GM12873 (cell line): ENCODE results near the gene STX5.

Experiments used
- TF ChIP-seq, protein P1 (sequence below): IDR thresholded peaks from 2 replicates; pipeline ENCODE4 v1.5.1; 2012; ENCODE audit warnings: low read depth, mild to moderate bottlenecking, moderate library complexity, low read length, control low read depth; ENCODE audit not compliant: insufficient read depth; ENCODE audit errors: missing control alignments

STX5 gene

DNA sequence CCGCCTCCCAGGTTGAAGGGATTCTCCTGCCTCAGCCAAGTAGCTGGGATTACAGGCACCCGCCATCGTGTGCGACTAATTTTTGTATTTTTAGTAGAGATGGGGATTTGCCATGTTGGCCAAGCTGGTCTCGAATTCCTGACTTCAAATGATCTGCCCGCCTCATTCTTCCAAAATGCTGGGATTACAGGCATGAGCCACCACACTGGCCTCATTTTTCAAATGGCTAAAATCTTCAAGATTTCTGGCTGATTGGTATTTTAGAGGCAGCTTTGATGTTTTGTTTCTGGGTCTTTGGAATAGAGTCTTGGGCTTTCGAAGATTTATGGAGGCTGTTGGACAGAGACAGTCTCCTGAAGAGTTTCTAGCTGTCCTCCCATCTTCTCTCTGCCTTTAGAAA is 43.0 kb upstream of the STX5 start:
- TF ChIP-seq, protein P1, sequence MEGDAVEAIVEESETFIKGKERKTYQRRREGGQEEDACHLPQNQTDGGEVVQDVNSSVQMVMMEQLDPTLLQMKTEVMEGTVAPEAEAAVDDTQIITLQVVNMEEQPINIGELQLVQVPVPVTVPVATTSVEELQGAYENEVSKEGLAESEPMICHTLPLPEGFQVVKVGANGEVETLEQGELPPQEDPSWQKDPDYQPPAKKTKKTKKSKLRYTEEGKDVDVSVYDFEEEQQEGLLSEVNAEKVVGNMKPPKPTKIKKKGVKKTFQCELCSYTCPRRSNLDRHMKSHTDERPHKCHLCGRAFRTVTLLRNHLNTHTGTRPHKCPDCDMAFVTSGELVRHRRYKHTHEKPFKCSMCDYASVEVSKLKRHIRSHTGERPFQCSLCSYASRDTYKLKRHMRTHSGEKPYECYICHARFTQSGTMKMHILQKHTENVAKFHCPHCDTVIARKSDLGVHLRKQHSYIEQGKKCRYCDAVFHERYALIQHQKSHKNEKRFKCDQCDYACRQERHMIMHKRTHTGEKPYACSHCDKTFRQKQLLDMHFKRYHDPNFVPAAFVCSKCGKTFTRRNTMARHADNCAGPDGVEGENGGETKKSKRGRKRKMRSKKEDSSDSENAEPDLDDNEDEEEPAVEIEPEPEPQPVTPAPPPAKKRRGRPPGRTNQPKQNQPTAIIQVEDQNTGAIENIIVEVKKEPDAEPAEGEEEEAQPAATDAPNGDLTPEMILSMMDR = no peak

DNA sequence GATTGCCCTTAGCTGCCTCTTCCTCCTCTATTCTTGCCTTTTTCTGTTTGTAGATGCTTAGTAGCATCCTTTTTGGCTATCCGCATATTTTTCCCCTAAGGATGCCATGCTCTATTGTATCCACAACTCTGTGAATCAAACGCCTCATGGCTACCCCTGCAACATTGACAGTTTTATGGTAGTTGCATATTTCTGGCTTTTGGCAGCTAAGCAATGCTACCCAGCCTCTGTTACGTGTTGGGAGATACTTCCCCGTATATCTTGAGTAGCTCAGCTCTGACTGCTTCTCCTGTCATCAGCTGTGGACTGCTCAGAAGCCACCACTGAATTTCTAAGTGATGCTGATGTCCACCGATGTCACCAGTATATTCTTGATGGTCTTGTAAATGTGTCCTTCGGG is 33.8 kb upstream of the STX5 start:
- TF ChIP-seq, protein P1 = no peak

DNA sequence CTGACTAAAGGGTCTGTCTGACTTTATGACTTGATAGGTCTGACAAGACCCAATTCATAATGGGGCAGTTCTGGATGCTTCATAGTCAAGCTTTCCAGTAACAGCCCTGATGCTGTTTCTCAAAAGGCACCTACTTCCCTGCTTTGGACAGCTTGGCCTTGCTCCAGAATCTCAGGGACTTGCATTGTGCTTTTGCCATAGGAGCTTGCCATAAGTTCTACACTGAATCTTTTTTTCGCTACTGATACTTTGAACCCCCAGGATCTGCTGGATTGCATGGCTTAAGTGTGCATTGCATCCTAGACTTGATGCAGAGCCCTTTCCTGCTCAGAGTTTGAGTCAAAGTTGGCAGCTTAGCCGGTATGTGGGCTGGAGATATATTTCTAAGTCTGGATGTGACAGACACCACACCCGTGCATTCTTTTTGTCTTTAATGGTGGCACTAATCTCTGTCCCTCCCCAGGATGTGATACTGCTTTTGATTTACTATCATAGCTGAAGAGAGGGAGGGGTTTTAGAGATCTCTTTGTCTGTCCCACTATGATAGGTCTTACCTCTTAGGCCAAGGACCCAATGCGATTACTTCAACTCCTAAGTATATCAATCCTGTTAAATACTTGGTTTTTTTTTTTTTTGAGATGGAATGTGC is 32.0 kb upstream of the STX5 start:
- TF ChIP-seq, protein P1 = no peak

DNA sequence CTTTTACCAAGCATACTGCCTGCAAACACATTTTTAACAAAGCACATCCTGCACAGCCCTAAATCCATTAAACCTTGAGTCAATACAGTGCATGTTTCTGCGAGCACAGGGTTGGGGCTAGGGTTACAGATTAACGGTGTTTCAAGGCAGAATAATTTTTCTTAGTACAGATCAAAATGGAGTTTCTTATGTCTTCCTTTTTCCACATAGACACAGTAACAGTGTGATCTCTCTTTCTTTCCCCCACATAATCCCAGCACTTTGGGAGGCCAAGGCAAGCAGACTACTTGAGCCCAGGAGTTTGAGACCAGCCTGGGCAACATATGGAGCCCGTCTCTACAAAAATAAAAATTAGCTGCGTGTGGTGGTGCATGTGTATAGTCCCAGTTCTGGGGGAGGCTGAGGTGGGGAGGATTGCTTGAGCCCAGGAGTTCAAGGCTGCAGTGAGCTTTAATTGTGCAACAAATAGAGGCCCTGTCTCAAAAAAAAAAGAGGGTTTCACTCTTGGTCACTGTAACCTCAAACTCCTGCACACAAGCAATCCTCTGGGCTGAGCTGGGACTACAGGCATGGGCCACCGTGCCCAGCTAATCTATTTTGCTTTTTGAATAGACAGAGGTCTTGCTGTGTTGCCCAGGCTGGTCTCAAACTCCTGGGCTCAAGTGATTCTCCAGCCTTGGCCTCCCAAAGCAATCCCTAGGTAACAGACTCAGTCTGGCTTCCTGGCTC is 29.1 kb upstream of the STX5 start:
- TF ChIP-seq, protein P1 = no peak

DNA sequence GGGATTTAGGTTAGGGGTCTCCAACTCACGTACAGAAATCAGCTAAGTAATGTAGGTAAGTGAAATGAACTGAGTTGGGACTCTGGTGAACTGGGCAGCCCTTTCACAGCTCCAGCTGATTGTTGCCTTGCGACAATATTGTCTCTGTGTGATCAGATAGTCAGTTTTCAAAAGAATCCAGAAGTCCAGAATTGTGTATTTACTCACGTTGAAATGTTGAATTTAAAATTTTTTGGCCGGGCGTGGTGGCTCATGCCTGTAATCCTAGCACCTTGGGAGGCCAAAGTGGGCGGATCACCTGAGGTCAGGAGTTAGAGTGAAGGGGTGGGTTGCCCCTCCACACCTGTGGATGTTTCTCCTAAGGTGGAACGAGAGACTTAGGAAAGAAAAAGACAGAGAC is 26.4 kb upstream of the STX5 start:
- TF ChIP-seq, protein P1 = no peak

DNA sequence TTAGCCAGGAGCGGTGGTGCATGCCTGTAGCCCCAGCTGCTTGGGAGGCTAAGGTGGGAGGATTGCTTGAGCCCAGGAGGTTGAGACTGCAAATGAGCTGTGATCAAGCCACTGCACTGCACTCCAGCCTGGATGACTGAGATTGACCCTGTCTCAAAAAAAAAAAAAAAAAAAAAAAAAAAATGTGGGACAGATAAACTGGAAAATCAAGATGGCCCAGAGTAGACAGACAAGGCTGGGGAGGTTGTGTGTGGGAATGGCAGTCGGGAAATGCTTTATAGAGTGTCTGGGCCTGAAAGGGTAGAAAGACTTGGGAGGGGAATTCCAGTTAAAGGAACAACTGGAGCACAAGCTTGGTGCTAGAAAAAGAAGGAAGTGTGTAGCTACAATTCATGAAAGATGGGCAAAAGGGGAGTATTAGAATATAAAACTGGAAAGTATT is 25.7 kb upstream of the STX5 start:
- TF ChIP-seq, protein P1 = no peak

DNA sequence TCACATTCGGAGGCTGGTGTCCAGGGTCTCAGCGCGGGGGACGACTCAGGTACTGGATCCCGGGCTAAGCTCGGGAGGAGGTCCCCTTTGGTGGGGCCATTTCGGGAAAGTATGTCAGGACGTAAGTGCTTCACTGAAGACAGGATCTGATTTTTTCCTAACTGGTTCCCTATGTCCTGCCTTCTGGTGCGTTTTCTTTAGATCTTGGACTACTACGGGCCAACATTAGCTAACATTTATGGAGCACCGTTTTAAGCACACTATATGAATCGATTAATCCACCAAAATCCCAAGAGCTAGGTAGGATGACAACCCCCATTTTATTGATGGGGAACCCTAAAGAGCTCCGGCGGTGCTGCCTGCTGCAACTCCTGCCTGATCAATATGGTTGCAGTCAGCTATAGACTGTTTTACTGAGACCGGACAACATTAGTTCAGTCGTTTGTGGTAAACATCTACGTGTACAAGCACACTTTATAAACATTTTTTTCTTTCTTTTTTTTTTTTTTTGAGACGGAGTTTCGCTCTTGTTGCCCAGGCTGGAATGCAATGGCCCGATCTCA is 24.6 kb upstream of the STX5 start:
- TF ChIP-seq, protein P1 = no peak
